HEK293 (cell line): ENCODE data around the gene SYNM.

Experiments used
- TRIM28 ChIP-seq: IDR thresholded peaks from 2 replicates; pipeline ENCODE4 v1.6.1; 2011; ENCODE audit warnings: low read length, control low read depth, borderline replicate concordance
- WT1 ChIP-seq: fragments of 450-650 bp; formaldehyde crosslinking; IDR thresholded peaks from 2 replicates; pipeline ENCODE4 v1.5.1; 2016; ENCODE audit warnings: missing biosample characterization, missing genetic modification characterization
- ZNF10 ChIP-seq: fragments of 450-650 bp; formaldehyde crosslinking; IDR thresholded peaks from 2 replicates; pipeline ENCODE4 v1.5.1; 2017; ENCODE audit warnings: missing biosample characterization, missing genetic modification characterization
- ZNF132 ChIP-seq: fragments of 450-650 bp; formaldehyde crosslinking; IDR thresholded peaks from 2 replicates; pipeline ENCODE4 v1.5.1; 2017; ENCODE audit warnings: missing biosample characterization, missing genetic modification characterization, borderline replicate concordance
- ZNF174 ChIP-seq: fragments of 450-650 bp; formaldehyde crosslinking; IDR thresholded peaks from 2 replicates; pipeline ENCODE4 v1.5.0; 2017; ENCODE audit warnings: missing biosample characterization, mild to moderate bottlenecking, missing genetic modification characterization
- ZNF585B ChIP-seq: fragments of 450-650 bp; formaldehyde crosslinking; IDR thresholded peaks from 2 replicates; pipeline ENCODE4 v1.5.1; 2016; ENCODE audit warnings: missing biosample characterization, missing genetic modification characterization
- ZNF629 ChIP-seq: fragments of 450-650 bp; formaldehyde crosslinking; IDR thresholded peaks from 2 replicates; pipeline ENCODE4 v1.5.1; 2017; ENCODE audit warnings: missing biosample characterization, missing genetic modification characterization
- ZNF707 ChIP-seq: fragments of 450-650 bp; formaldehyde crosslinking; IDR thresholded peaks from 2 replicates; pipeline ENCODE4 v1.5.1; 2016; ENCODE audit warnings: missing biosample characterization, missing genetic modification characterization
- TF ChIP-seq, protein P1 (sequence below): fragments of 450-650 bp; formaldehyde crosslinking; IDR thresholded peaks from 2 replicates; pipeline ENCODE4 v1.5.1; 2016; ENCODE audit warnings: missing biosample characterization, missing genetic modification characterization

DNA sequence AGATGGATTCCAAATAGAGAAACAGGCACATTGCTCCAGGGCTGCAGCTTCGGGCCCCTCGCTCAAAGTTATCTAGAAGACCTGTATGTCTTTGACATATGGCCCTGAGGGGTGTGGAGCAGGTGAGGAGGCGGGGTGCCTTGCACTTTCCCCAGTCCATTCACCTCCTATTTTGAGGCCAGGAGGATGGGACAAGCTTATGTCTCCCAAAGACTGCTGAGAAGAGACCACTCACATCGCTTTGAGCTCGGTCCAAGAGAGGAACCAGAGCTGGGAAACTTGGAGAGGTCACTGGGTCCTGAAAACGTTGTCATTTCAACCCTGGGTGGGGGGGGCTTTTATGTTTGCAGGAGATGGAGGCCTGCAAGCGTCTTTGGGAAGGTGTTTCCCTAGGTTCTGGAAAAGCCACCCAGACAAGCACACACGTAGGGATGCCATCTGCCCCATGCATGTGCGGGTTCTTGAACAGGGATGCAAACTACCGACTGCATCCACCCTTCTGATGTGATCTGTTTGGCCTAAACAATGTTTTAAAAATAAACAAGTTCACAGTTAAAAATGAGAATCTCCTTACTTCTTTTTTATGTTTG lies 33.7 kb upstream of the SYNM start:
- TF ChIP-seq ZNF707 (tag by site-specific recombination) (no peak), ZNF10 (no peak), ZNF585B (tag by site-specific recombination) (no peak), ZNF174 (tag by site-specific recombination) (no peak), TRIM28 (no peak), ZNF629 (tag by site-specific recombination) (no peak), ZNF132 (tag by site-specific recombination) (no peak), WT1 (tag by site-specific recombination) (no peak)
- TF ChIP-seq, protein P1, sequence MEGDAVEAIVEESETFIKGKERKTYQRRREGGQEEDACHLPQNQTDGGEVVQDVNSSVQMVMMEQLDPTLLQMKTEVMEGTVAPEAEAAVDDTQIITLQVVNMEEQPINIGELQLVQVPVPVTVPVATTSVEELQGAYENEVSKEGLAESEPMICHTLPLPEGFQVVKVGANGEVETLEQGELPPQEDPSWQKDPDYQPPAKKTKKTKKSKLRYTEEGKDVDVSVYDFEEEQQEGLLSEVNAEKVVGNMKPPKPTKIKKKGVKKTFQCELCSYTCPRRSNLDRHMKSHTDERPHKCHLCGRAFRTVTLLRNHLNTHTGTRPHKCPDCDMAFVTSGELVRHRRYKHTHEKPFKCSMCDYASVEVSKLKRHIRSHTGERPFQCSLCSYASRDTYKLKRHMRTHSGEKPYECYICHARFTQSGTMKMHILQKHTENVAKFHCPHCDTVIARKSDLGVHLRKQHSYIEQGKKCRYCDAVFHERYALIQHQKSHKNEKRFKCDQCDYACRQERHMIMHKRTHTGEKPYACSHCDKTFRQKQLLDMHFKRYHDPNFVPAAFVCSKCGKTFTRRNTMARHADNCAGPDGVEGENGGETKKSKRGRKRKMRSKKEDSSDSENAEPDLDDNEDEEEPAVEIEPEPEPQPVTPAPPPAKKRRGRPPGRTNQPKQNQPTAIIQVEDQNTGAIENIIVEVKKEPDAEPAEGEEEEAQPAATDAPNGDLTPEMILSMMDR (tag by site-specific recombination): no peak
